Measurements from ENCODE around the gene DAD1. TPM values are rescaled to one million over a fixed set of nuclear protein-coding genes. Genes with fewer than 3 reads are reported as not detected.

Gene DAD1
- polyA plus RNA-seq, 1 of the 3 experiments (the other 2 are of a cell fraction) = 406 TPM

DNA sequence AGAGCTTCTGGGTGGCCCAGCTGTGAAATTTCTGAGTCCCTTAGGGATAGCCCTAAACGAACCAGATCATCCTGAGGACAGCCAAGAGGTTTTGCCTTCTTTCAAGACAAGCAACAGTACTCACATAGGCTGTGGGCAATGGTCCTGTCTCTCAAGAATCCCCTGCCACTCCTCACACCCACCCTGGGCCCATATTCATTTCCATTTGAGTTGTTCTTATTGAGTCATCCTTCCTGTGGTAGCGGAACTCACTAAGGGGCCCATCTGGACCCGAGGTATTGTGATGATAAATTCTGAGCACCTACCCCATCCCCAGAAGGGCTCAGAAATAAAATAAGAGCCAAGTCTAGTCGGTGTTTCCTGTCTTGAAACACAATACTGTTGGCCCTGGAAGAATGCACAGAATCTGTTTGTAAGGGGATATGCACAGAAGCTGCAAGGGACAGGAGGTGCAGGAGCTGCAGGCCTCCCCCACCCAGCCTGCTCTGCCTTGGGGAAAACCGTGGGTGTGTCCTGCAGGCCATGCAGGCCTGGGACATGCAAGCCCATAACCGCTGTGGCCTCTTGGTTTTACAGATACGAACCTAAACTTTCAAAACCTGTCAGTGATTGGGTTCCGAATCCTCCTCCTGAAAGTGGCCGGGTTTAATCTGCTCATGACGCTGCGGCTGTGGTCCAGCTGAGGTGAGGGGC, 38.9 kb downstream of the DAD1 start:
- H3K4me1 ChIP-seq (ENCODE audit: control insufficient read depth in 1 of 2, insufficient read depth in 2 of 2, low read depth in 1 of 2, low read length in 1 of 2) = peaks cover 0 to 53% of the 10 kb centered on the region in 2 experiments; a peak in 2 of 4 replicates
- H3K4me3 ChIP-seq (ENCODE audit: low read depth in 2 of 2, low read length in 1 of 2) = no peak overlapping the region
- peak overlapping the region; percentile 37; the same call in 1 of the 2 replicates for H2AFZ ChIP-seq (ENCODE audit: low read depth)
- no peaks in the 10 kb centered on the region for H3K9me2 ChIP-seq
- no peak overlapping the region for H3K9ac ChIP-seq
- TF ChIP-seq EP300 (IDR thresholded peaks at IDR 0.05; ENCODE audit: borderline replicate concordance in 1 of 2, low read depth in 1 of 2, low read length in 1 of 2) (peak in 1 of 2 experiments; percentile 30; a peak in 1 of 4 replicates), TCF12 (IDR thresholded peaks at IDR 0.05) (peak; percentile 61; the same call in 1 of the 2 replicates), FOSL2 (IDR thresholded peaks at IDR 0.05; ENCODE audit: borderline replicate concordance, low read depth) (peak; percentile 20; the same call in 1 of the 2 replicates), RAD21 (IDR thresholded peaks at IDR 0.05; ENCODE audit: low read length) (no peak), GATA2 (CRISPR knock-in tag; IDR thresholded peaks at IDR 0.05) (no peak), NFIC (IDR thresholded peaks at IDR 0.05; ENCODE audit: borderline replicate concordance) (peak; percentile 3; the same call in 1 of the 2 replicates)
- TF ChIP-seq, protein P1, sequence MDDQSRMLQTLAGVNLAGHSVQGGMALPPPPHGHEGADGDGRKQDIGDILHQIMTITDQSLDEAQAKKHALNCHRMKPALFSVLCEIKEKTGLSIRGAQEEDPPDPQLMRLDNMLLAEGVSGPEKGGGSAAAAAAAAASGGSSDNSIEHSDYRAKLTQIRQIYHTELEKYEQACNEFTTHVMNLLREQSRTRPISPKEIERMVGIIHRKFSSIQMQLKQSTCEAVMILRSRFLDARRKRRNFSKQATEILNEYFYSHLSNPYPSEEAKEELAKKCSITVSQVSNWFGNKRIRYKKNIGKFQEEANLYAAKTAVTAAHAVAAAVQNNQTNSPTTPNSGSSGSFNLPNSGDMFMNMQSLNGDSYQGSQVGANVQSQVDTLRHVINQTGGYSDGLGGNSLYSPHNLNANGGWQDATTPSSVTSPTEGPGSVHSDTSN (IDR thresholded peaks at IDR 0.05) = peak; percentile 18; the same call in 1 of the 2 replicates
- H3K27ac ChIP-seq (ENCODE audit: low read depth in 2 of 2, low read length in 1 of 2) = peak overlapping the region in 1 of 2 experiments; percentile 34; a peak in 2 of 4 replicates
- ChIA-PET POLR2A (no interaction called here), CTCF (interaction anchor here (1.1 to 10.3 kb wide), 4 partner anchors 18 to 303 kb away, joined by 3 to 116 read pairs (median 6); no protein-coding TSS in a partner anchor)
- H3F3A ChIP-seq (replicated peaks; ENCODE audit: insufficient read depth) = peaks cover 24% of the 10 kb centered on the region
- H3K27me3 ChIP-seq (ENCODE audit: insufficient read depth) = no peaks in the 10 kb centered on the region
- no peak for DNase-seq
- H3K4me2 ChIP-seq = peak overlapping the region; percentile 48
- no peaks in the 10 kb centered on the region for H3K9me3 ChIP-seq
- 57% methylated on average over 10 of the region's 11 CpGs for WGBS (ENCODE audit: low lambda C conversion rate)
- H3K36me3 ChIP-seq (replicated peaks in 1 of 2; ENCODE audit: control insufficient read depth in 1 of 2, insufficient read depth in 2 of 2, low read length in 1 of 2) = no peaks in the 10 kb centered on the region
- H3K79me2 ChIP-seq (ENCODE audit: insufficient read depth) = no peaks in the 10 kb centered on the region
- H4K20me1 ChIP-seq (ENCODE audit: insufficient read depth) = no peaks in the 10 kb centered on the region

DNA sequence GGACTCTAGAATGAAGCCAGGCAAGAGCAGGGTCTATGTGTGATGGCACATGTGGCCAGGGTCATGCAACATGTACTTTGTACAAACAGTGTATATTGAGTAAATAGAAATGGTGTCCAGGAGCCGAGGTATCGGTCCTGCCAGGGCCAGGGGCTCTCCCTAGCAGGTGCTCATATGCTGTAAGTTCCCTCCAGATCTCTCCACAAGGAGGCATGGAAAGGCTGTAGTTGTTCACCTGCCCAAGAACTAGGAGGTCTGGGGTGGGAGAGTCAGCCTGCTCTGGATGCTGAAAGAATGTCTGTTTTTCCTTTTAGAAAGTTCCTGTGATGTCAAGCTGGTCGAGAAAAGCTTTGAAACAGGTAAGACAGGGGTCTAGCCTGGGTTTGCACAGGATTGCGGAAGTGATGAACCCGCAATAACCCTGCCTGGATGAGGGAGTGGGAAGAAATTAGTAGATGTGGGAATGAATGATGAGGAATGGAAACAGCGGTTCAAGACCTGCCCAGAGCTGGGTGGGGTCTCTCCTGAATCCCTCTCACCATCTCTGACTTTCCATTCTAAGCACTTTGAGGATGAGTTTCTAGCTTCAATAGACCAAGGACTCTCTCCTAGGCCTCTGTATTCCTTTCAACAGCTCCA, 39.6 kb downstream of the DAD1 start:
- H3K4me1 ChIP-seq (ENCODE audit: control insufficient read depth in 1 of 2, insufficient read depth in 2 of 2, low read depth in 1 of 2, low read length in 1 of 2) = peaks cover 0 to 60% of the 10 kb centered on the region in 2 experiments; a peak in 2 of 4 replicates
- H3K79me2 ChIP-seq (ENCODE audit: insufficient read depth) = no peaks in the 10 kb centered on the region
- no peaks in the 10 kb centered on the region for H4K20me1 ChIP-seq (ENCODE audit: insufficient read depth)
- TF ChIP-seq MXI1 (IDR thresholded peaks at IDR 0.05; ENCODE audit: low read depth, low read length) = no peak
- H3K9me3 ChIP-seq = no peaks in the 10 kb centered on the region
- peaks cover 24% of the 10 kb centered on the region for H3F3A ChIP-seq (replicated peaks; ENCODE audit: insufficient read depth)
- H3K4me3 ChIP-seq (ENCODE audit: low read depth in 2 of 2, low read length in 1 of 2) = no peak overlapping the region
- no peak for DNase-seq
- H3K9me2 ChIP-seq = no peaks in the 10 kb centered on the region
- H3K27me3 ChIP-seq (ENCODE audit: insufficient read depth) = no peaks in the 10 kb centered on the region
- peak overlapping the region in 1 of 2 experiments; percentile 34; a peak in 2 of 4 replicates for H3K27ac ChIP-seq (ENCODE audit: low read depth in 2 of 2, low read length in 1 of 2)
- CTCF ChIA-PET = interaction anchor here (1.6 to 10.3 kb wide), 3 partner anchors 6 to 302 kb away, joined by 3 to 116 read pairs (median 44); no protein-coding TSS in a partner anchor
- peak overlapping the region; percentile 37; the same call in 1 of the 2 replicates for H2AFZ ChIP-seq (ENCODE audit: low read depth)
- H3K9ac ChIP-seq = no peak overlapping the region
- WGBS (ENCODE audit: low lambda C conversion rate) = 89% methylated on average over 6 of the region's 6 CpGs
- 0 out of 2 replicates have a peak overlapping the region, but pooled peaks have one; percentile 48 for H3K4me2 ChIP-seq
- H3K36me3 ChIP-seq (replicated peaks in 1 of 2; ENCODE audit: control insufficient read depth in 1 of 2, insufficient read depth in 2 of 2, low read length in 1 of 2) = no peaks in the 10 kb centered on the region
- POLR2A ChIA-PET = no interaction called here

Data from SK-N-SH (cell line).